ENCODE results near the gene EFR3B. TPM values are rescaled to one million over a fixed set of nuclear protein-coding genes. Genes with fewer than 3 reads are reported as not detected.

Gene EFR3B
- total and polyA plus RNA-seq, 2 of the 4 experiments (the other 2 are of a cell fraction) = 0.38 to 0.90 TPM

DNA sequence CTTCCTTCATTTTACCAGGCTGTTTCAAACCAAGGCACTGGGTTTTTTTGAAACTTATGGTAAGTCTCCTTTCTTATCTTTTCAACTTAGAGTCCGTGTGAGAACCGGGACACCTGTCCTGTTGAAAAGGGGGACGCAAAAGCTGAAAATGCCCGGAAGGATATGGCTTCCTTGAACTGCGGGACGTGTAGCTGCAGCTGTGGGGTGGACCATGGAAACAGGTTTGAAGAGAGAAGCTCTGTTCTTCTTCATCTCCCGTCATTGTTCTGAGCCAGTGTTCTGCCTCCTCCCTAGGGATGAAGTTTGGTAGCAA is 40.6 kb upstream of the EFR3B start:
- no peak for DNase-seq
- intact Hi-C loops (cut with micrococcal nuclease) = loop anchor here (5.0 kb wide), 1 partner anchor 41 kb away; the partner anchor contains the start of gene EFR3B
- H4K8ac ChIP-seq (ENCODE audit: low read depth in 2 of 2, low read length in 2 of 2) = no peak overlapping the region

More for the DNA sequence above, 40.6 kb upstream of the EFR3B start:
- no peaks in the 10 kb centered on the region for H3K79me1 ChIP-seq (ENCODE audit: low read depth in 1 of 2, low read length in 2 of 2)
- ChIA-PET POLR2A (ENCODE audit: unreplicated experiment) (no interaction called here), CTCF (no interaction called here)
- no peak overlapping the region for H2BK120ac ChIP-seq (ENCODE audit: low read depth, low read length)
- no peak for ATAC-seq (ENCODE audit: low read depth)
- no peaks in the 10 kb centered on the region for H4K20me1 ChIP-seq (ENCODE audit: insufficient read depth, low read length)
- no peak overlapping the region for H3K18ac ChIP-seq (ENCODE audit: low read depth, low read length)
- no peaks in the 10 kb centered on the region for H3K36me3 ChIP-seq (ENCODE audit: control insufficient read depth, insufficient read depth, low read length)
- H3K4me3 ChIP-seq (ENCODE audit: insufficient read depth, low read depth, low read length) = no peak overlapping the region
- H4K91ac ChIP-seq (ENCODE audit: insufficient read depth, low read depth, low read length) = no peak overlapping the region
- no peak overlapping the region for H3K27ac ChIP-seq (ENCODE audit: insufficient read depth, low read length)
- no peak overlapping the region for H3K56ac ChIP-seq (ENCODE audit: extremely low read depth, insufficient read depth, low read length)
- H3K14ac ChIP-seq (replicated peaks; ENCODE audit: low read depth, low read length) = no peak overlapping the region
- H3K27me3 ChIP-seq (ENCODE audit: control insufficient read depth, insufficient read depth, low read length) = no peaks in the 10 kb centered on the region
- H3K23ac ChIP-seq (ENCODE audit: low read depth, low read length) = no peak overlapping the region
- TF ChIP-seq RCOR1 (IDR thresholded peaks at IDR 0.05; ENCODE audit: insufficient replicate concordance, low read length) (no peak), MAFK (IDR thresholded peaks at IDR 0.05; ENCODE audit: low read depth, low read length) (no peak), MAZ (IDR thresholded peaks at IDR 0.05; ENCODE audit: borderline replicate concordance, low read depth, low read length) (no peak), NFE2L2 (IDR thresholded peaks at IDR 0.05; ENCODE audit: low read depth, low read length) (no peak), RFX5 (IDR thresholded peaks at IDR 0.05; ENCODE audit: low read depth, low read length) (no peak), POLR2A (IDR thresholded peaks at IDR 0.05; ENCODE audit: low read depth, low read length) (no peak), FOS (IDR thresholded peaks at IDR 0.05; ENCODE audit: low read depth, low read length) (no peak), CEBPB (IDR thresholded peaks at IDR 0.05; ENCODE audit: low read depth, low read length) (no peak), BHLHE40 (IDR thresholded peaks at IDR 0.05; ENCODE audit: low read depth, low read length) (no peak), CHD1 (IDR thresholded peaks at IDR 0.05; ENCODE audit: low read depth, low read length) (no peak), RAD21 (IDR thresholded peaks at IDR 0.05; ENCODE audit: low read length) (no peak), SMC3 (IDR thresholded peaks at IDR 0.05; ENCODE audit: low read depth, low read length) (no peak), MXI1 (IDR thresholded peaks at IDR 0.05; ENCODE audit: borderline replicate concordance, low read depth, low read length) (no peak)
- TF ChIP-seq, protein P1, sequence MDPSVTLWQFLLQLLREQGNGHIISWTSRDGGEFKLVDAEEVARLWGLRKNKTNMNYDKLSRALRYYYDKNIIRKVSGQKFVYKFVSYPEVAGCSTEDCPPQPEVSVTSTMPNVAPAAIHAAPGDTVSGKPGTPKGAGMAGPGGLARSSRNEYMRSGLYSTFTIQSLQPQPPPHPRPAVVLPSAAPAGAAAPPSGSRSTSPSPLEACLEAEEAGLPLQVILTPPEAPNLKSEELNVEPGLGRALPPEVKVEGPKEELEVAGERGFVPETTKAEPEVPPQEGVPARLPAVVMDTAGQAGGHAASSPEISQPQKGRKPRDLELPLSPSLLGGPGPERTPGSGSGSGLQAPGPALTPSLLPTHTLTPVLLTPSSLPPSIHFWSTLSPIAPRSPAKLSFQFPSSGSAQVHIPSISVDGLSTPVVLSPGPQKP (IDR thresholded peaks at IDR 0.05; ENCODE audit: borderline replicate concordance, low read depth, low read length) = no peak
- TF ChIP-seq, protein P2, sequence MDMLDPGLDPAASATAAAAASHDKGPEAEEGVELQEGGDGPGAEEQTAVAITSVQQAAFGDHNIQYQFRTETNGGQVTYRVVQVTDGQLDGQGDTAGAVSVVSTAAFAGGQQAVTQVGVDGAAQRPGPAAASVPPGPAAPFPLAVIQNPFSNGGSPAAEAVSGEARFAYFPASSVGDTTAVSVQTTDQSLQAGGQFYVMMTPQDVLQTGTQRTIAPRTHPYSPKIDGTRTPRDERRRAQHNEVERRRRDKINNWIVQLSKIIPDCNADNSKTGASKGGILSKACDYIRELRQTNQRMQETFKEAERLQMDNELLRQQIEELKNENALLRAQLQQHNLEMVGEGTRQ (IDR thresholded peaks at IDR 0.05; ENCODE audit: low read depth, low read length) = no peak
- TF ChIP-seq, protein P3, sequence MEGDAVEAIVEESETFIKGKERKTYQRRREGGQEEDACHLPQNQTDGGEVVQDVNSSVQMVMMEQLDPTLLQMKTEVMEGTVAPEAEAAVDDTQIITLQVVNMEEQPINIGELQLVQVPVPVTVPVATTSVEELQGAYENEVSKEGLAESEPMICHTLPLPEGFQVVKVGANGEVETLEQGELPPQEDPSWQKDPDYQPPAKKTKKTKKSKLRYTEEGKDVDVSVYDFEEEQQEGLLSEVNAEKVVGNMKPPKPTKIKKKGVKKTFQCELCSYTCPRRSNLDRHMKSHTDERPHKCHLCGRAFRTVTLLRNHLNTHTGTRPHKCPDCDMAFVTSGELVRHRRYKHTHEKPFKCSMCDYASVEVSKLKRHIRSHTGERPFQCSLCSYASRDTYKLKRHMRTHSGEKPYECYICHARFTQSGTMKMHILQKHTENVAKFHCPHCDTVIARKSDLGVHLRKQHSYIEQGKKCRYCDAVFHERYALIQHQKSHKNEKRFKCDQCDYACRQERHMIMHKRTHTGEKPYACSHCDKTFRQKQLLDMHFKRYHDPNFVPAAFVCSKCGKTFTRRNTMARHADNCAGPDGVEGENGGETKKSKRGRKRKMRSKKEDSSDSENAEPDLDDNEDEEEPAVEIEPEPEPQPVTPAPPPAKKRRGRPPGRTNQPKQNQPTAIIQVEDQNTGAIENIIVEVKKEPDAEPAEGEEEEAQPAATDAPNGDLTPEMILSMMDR (conservative IDR thresholded peaks at IDR 0.05; ENCODE audit: low read depth, low read length) = no peak
- H2AK9ac ChIP-seq (replicated peaks; ENCODE audit: low read depth, low read length, poor library complexity) = no peak overlapping the region
- 0 out of 2 replicates have a peak, but pooled peaks cover 3% of the 10 kb centered on the region for H3K9me1 ChIP-seq (ENCODE audit: insufficient read depth, low read length)
- H3K9me3 ChIP-seq (ENCODE audit: control insufficient read depth, insufficient read depth, low read length) = no peaks in the 10 kb centered on the region
- no peak overlapping the region for H4K5ac ChIP-seq (ENCODE audit: low read depth, low read length)
- 100% methylated on average over 1 of the region's 7 CpGs; no CpG with 5 or more reads in 1 of the 2 experiments for WGBS, 2 experiments (ENCODE audit: extremely low coverage in 2 of 2, insufficient read length in 1 of 2)
- dilution Hi-C loops (cut with HindIII; ENCODE audit: low sequenced_read_pairs, unreplicated experiment) = no loop called here
- H2BK20ac ChIP-seq (ENCODE audit: low read depth, low read length) = no peak overlapping the region
- H2BK15ac ChIP-seq (ENCODE audit: low read depth, low read length) = no peak overlapping the region
- no peak overlapping the region for H3K9ac ChIP-seq (ENCODE audit: low read depth, low read length)
- no peak overlapping the region for H2AFZ ChIP-seq (replicated peaks; ENCODE audit: low read length, poor library complexity)
- H3K4ac ChIP-seq (ENCODE audit: low read depth, low read length) = no peak overlapping the region
- no TSS peak for BruUV-seq (replicated peaks)
- no peak overlapping the region for H3K4me2 ChIP-seq (ENCODE audit: low read depth, low read length)
- in situ Hi-C loops (cut with MboI; ENCODE audit: low sequenced_read_pairs) = no loop called here
- no peak overlapping the region for H2AK5ac ChIP-seq (ENCODE audit: low read depth, low read length)
- H3K4me1 ChIP-seq (ENCODE audit: control insufficient read depth, insufficient read depth, low read length) = peaks cover 13% of the 10 kb centered on the region
- no peak overlapping the region for H2BK5ac ChIP-seq (ENCODE audit: low read depth, low read length, poor library complexity, severe bottlenecking)

Measured in IMR-90 (cell line).